B cell (primary cell): ENCODE results near the gene ZSCAN2. TPM values are rescaled to one million over a fixed set of nuclear protein-coding genes. Genes with fewer than 3 reads are reported as not detected.

ENCODE experiments used
- ATAC-seq: fragments of 200-7000 bp; cut with Tn5 transposase; one replicate; pipeline ENCODE4 v1.10.0; 2021; ENCODE audit warnings: low read depth, mild to moderate bottlenecking, moderate number of reproducible peaks, moderate library complexity
- CTCF ChIA-PET: fragments of 350-600 bp; sonication (Branson Sonifier 250); formaldehyde crosslinking; loops from one replicate; lab custom pipeline; 2021; ENCODE audit warnings: antibody characterized with exemption, inconsistent platforms; lab: Charles Lee
- POLR2A ChIA-PET: fragments of 350-600 bp; sonication (Branson Sonifier 250); formaldehyde crosslinking; loops from one replicate; lab custom pipeline; 2021; ENCODE audit warnings: antibody characterized with exemption; lab: Charles Lee
- DNase-seq: peaks from one replicate; pipeline ENCODE4 v3.0.0; 2013
- H2AFZ ChIP-seq: 2 replicates; pipeline ENCODE4 v1.6.1; 2012; ENCODE audit warnings: mild to moderate bottlenecking, low read depth, low read length; ENCODE audit not compliant: insufficient read depth, poor library complexity, severe bottlenecking
- H3K27ac ChIP-seq, 2 donors: 1 replicate in 1 of 2; 2 replicates in 1 of 2; pipeline ENCODE4 v1.5.1; 2012 to 2013; ENCODE audit warnings: low read length in 2 of 2, mild to moderate bottlenecking in 2 of 2, moderate library complexity in 1 of 2
- H3K27me3 ChIP-seq, 4 experiments: fragments of 200-600 bp in 1 of 4; sonication (generic) in 1 of 4; replicated peaks in 1 of 4; 1 replicate in 2 of 4; 2 replicates in 2 of 4; pipeline versions ENCODE4 v1.6.1 to v1.7.0; 2013 to 2016; ENCODE audit warnings: low read length in 3 of 4, mild to moderate bottlenecking in 2 of 4, mixed read lengths in 1 of 4, moderate library complexity in 1 of 4; ENCODE audit not compliant: insufficient read depth in 4 of 4, control insufficient read depth in 3 of 4; ENCODE audit errors: control extremely low read depth in 1 of 4
- H3K36me3 ChIP-seq, 2 experiments: replicated peaks in 1 of 2; 1 replicate in 1 of 2; 2 replicates in 1 of 2; pipeline versions ENCODE4 v1.6.1 to v1.7.1; 2013; ENCODE audit warnings: low read length in 1 of 2; ENCODE audit not compliant: insufficient read depth in 2 of 2, control insufficient read depth in 1 of 2; ENCODE audit errors: control extremely low read depth in 1 of 2, extremely low read depth in 1 of 2
- H3K4me1 ChIP-seq, 2 donors: fragments of 200-600 bp in 1 of 2; sonication (generic) in 1 of 2; 1 replicate in 1 of 2; 2 replicates in 1 of 2; pipeline versions ENCODE4 v1.5.1 to v1.6.1; 2013 to 2017; ENCODE audit warnings: low read length in 2 of 2; ENCODE audit not compliant: control insufficient read depth in 2 of 2, insufficient read depth in 2 of 2
- H3K4me2 ChIP-seq: replicated peaks from 2 replicates; pipeline ENCODE3; 2012; ENCODE audit warnings: mild to moderate bottlenecking, low read depth, low read length; ENCODE audit not compliant: poor library complexity, severe bottlenecking
- H3K4me3 ChIP-seq, 5 experiments: fragments of 200-600 bp in 1 of 5; sonication (generic) in 1 of 5; 1 replicate in 3 of 5; 2 replicates in 2 of 5; pipeline versions ENCODE4 v1.5.1 to v1.7.0; 2011 to 2016; ENCODE audit warnings: low read length in 4 of 5, mild to moderate bottlenecking in 4 of 5, low read depth in 2 of 5, control low read depth in 1 of 5, moderate library complexity in 1 of 5; ENCODE audit not compliant: insufficient read depth in 1 of 5; ENCODE audit errors: control extremely low read depth in 1 of 5, extremely low read depth in 1 of 5
- H3K79me2 ChIP-seq: fragments of 200-600 bp; sonication (generic); one replicate; pipeline ENCODE4 v1.6.0; 2016; ENCODE audit warnings: low read length; ENCODE audit not compliant: control insufficient read depth, insufficient read depth
- H3K9ac ChIP-seq: fragments of 200-600 bp; sonication (generic); 2 replicates; pipeline ENCODE4 v1.6.1; 2017; ENCODE audit warnings: mild to moderate bottlenecking, low read length, moderate library complexity
- H3K9me3 ChIP-seq, 3 donors: one replicate each; pipeline versions ENCODE4 v1.6.1 to v1.7.1; 2013; ENCODE audit warnings: low read length in 2 of 3; ENCODE audit not compliant: control insufficient read depth in 2 of 3, insufficient read depth in 1 of 3; ENCODE audit errors: control extremely low read depth in 1 of 3
- H4K20me1 ChIP-seq: 2 replicates; pipeline ENCODE4 v1.6.0; 2012; ENCODE audit warnings: mild to moderate bottlenecking, low read length; ENCODE audit not compliant: insufficient read depth, control insufficient read depth, poor library complexity, severe bottlenecking
- H3K27ac Mint-ChIP-seq: one replicate; pipeline ENCODE4 v1.8.0; 2021; ENCODE audit warnings: mixed read lengths
- H3K27me3 Mint-ChIP-seq: one replicate; pipeline ENCODE4 v1.8.0; 2021; ENCODE audit warnings: mixed read lengths
- H3K4me1 Mint-ChIP-seq: one replicate; pipeline ENCODE4 v1.8.0; 2021; ENCODE audit warnings: mixed read lengths
- H3K4me3 Mint-ChIP-seq: one replicate; pipeline ENCODE4 v1.8.0; 2021; ENCODE audit warnings: mixed read lengths
- H3K9me3 Mint-ChIP-seq: one replicate; pipeline ENCODE4 v1.8.0; 2022; ENCODE audit warnings: mixed read lengths; ENCODE audit not compliant: insufficient read depth
- CTCF ChIP-seq: fragments of 200-600 bp; IDR thresholded peaks from one replicate; pipeline ENCODE4 v1.8.0; 2022; ENCODE audit warnings: antibody characterized with exemption, mild to moderate bottlenecking
- EZH2 ChIP-seq: IDR thresholded peaks from 2 replicates; pipeline ENCODE4 v1.6.1; 2012; ENCODE audit warnings: borderline replicate concordance, low read depth, mild to moderate bottlenecking, moderate library complexity, low read length; ENCODE audit not compliant: insufficient read depth, poor library complexity, severe bottlenecking
- WGBS: methylation state at CpG from one replicate; pipeline ENCODE4 v1.1.5; 2013; ENCODE audit warnings: missing lambda C conversion rate; ENCODE audit not compliant: insufficient coverage; 5-methylcytosine and 5-hydroxymethylcytosine counted together
- intact Hi-C: fragments of 100-400 bp; cut with micrococcal nuclease; formaldehyde crosslinking; loops from one replicate; pipeline ENCODE4 v1.10.0; 2022
- polyA plus RNA-seq: library from polyadenylated mRNA; depleted of rRNA; stranded (reverse); fragments of >200 nt; gene quantifications from 2 replicates; pipeline ENCODE4 v1.2.3, GENCODE V29; 2012
- total RNA-seq, 2 donors: library from RNA; stranded (reverse); fragments of 120-200 nt in 1 of 2; gene quantifications; 1 replicate in 1 of 2; 2 replicates in 1 of 2; pipeline versions ENCODE4 v1.2.3 to v1.2.4, GENCODE V29; 2013 to 2022

ZSCAN2 gene
- total and polyA plus RNA-seq, 2 donors (not counting 1 experiment from before 2014, with no cell fraction given) = 9.9 to 18.6 TPM

GRCh38 chr15:84653584-84653909 lies 52.7 kb downstream of the ZSCAN2 start:
- Histone ChIP-seq H3K4me2 (peak overlapping the region; percentile 84), H3K9ac (peak overlapping the region; percentile 91), H3K36me3 (peaks cover 0 to 28% of the 10 kb centered on the region in 2 experiments), H4K20me1 (peaks cover 5% of the 10 kb centered on the region), H3K9me3 (no peaks in the 10 kb centered on the region), H3K4me1 (peaks cover 16 to 28% of the 10 kb centered on the region in 2 donors), H2AFZ (peak overlapping the region; percentile 94), H3K79me2 (peaks cover 20% of the 10 kb centered on the region), H3K4me3 (peak overlapping the region; percentile 75 to 93 (median 85)), H3K27ac (peak overlapping the region; percentile 61 to 88), H3K27me3 (no peaks in the 10 kb centered on the region)
- intact Hi-C loops = no loop called here
- ATAC-seq = no peak
- ChIA-PET CTCF (interaction anchor here (0.7 to 4.1 kb wide), 16 partner anchors 10 to 390 kb away, joined by 3 to 21 read pairs (median 4); partner anchors contain the start of genes SEC11A and ZSCAN2), POLR2A (interaction anchor here (0.8 to 1.6 kb wide), 4 partner anchors 22 to 94 kb away, joined by 3 to 8 read pairs (median 4); partner anchors contain the start of gene SEC11A)
- DNase-seq = no peak
- no peak for TF ChIP-seq EZH2
- no peak for TF ChIP-seq CTCF
- Mint-ChIP-seq H3K4me1 (peaks cover 27% of the 10 kb centered on the region), H3K27ac (peak overlapping the region; percentile 98), H3K9me3 (no peaks in the 10 kb centered on the region), H3K27me3 (no peaks in the 10 kb centered on the region), H3K4me3 (peak overlapping the region; percentile 97)
- WGBS = 27% methylated on average over 7 of the region's 7 CpGs

- peaks cover 31% of the 10 kb centered on the region for H3K4me1 Mint-ChIP-seq
- H3K4me3 ChIP-seq = peak within 1 kb of the TSS; percentile 75 to 93 (median 85)
- peaks cover 21 to 33% of the 10 kb centered on the region in 2 donors for H3K4me1 ChIP-seq
Observed at GRCh38 chr15:84653910-84654688, 53.3 kb downstream of the ZSCAN2 start, which contains the start of gene WDR73. Gene WDR73, minus strand, starts transcription at chr15:84654283. Its CDS starts 9 bp downstream, at chr15:84654274.

More at GRCh38 chr15:84653910-84654688, 53.3 kb downstream of the ZSCAN2 start, which contains the start of gene WDR73:
- Histone ChIP-seq H3K9ac (peak within 1 kb of the TSS; percentile 91), H3K4me2 (peak within 1 kb of the TSS; percentile 84), H3K79me2 (peaks cover 20% of the 10 kb centered on the region), H3K36me3 (peaks cover 0 to 23% of the 10 kb centered on the region in 2 experiments), H3K27me3 (no peaks in the 10 kb centered on the region), H3K9me3 (no peaks in the 10 kb centered on the region), H2AFZ (peak within 1 kb of the TSS; percentile 94), H4K20me1 (peaks cover under 1% of the 10 kb centered on the region), H3K27ac (peak within 1 kb of the TSS; percentile 61 to 88)
- no peak for TF ChIP-seq CTCF
- no peak for TF ChIP-seq EZH2
- H3K27me3 Mint-ChIP-seq = no peaks in the 10 kb centered on the region
- H3K9me3 Mint-ChIP-seq = no peaks in the 10 kb centered on the region
- WGBS = under 1% methylated on average over 44 of the region's 49 CpGs
- intact Hi-C loops = loop anchor here (1.0 kb wide), 7 partner anchors 23 to 326 kb away; partner anchors contain the start of genes SEC11A and ZNF592
- POLR2A ChIA-PET = interaction anchor here (0.5 to 2.9 kb wide), 7 partner anchors 17 to 327 kb away, joined by 3 to 23 read pairs (median 5); partner anchors contain the start of gene SEC11A
- H3K4me3 Mint-ChIP-seq = peak within 1 kb of the TSS; percentile 97
- peak within 1 kb of the TSS; percentile 98 for H3K27ac Mint-ChIP-seq
- ATAC-seq (peak; percentile 74), DNase-seq (peak; percentile 96)
- CTCF ChIA-PET = interaction anchor here (0.7 to 4.1 kb wide), 16 partner anchors 9 to 390 kb away, joined by 3 to 21 read pairs (median 4); partner anchors contain the start of genes SEC11A and ZSCAN2
